ENCODE measurements around the gene ADGRV1.
"Not testable (repeated sequence)": the region's sequence is repeated elsewhere in the genome, so short reads cannot be mapped to it uniquely, and the experiment has no call there.

The ADGRV1 gene

GRCh38 chr5:90595766-90596165, 37.2 kb downstream of the ADGRV1 start:
- not testable (repeated sequence) for DNase-seq

DNA sequence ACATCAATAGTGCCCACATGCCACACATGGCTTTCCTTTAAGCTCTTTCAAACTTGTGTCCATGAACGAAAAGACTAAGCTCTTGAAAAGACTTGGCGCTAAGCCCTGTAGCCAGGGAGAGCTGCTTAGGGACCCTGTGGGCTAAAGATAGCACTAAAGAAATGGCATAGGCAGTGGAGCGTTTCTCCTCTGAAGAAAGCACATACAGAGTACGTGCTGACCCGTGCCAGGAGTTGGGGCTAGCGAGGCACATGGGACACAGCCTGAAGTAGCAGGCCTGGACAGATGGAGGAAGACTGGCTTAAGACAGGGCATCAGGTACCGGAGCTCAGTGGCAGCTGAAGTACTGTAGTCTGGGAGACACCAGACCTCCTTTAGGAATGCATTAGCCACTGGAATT, 39.7 kb downstream of the ADGRV1 start:
- peak in 1 of 2 experiments; percentile 56 for DNase-seq

- not testable (repeated sequence) for DNase-seq
Measured at GRCh38 chr5:90600307-90600706, 41.7 kb downstream of the ADGRV1 start.

- no peak for DNase-seq
Measured at GRCh38 chr5:90601468-90601867, 42.9 kb downstream of the ADGRV1 start.

GRCh38 chr5:90602681-90603080, 44.1 kb downstream of the ADGRV1 start:
- no peak for DNase-seq

DNA sequence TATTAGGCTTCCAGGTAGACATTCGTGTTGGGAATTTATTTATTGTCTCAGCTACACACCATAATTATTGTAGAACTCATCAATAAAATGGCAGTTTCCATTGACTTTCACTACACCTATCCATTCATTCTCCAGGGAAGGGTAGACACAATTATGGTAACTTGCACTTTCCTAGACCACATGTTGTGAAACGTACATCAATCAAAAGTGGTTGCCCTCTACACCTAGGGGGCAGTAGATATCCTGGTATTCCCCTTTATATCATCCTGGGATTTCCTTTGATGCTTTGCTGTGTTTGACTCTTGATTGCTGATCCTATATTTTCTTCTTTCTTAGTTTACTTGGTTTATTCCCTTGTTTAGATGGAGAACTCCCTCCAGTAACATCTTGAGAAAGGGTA, 47.9 kb downstream of the ADGRV1 start:
- peak in 1 of 2 experiments; percentile 26 for DNase-seq

- no peak for DNase-seq
Measured at GRCh38 chr5:90612919-90613318, 54.3 kb downstream of the ADGRV1 start.

DNA sequence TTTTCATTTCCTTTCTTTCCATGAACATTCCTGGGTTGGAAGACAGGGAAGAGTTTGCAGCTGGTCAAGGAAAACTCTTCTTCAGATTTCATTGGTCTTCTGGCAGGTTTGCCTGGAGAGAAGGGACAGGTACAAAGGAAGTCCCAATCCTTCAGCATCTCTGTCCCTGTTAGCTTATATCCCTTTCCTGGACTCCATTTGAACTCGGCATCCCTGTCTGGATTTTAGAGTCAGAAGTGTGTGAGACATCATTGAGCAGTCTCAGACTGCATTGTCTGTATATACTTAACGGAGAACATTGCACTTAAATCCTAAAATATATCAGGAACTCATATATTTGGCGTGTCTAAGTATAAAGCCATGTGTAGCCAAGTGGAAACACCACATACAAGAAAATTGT, 54.9 kb downstream of the ADGRV1 start:
- DNase-seq, result no peak

DNA sequence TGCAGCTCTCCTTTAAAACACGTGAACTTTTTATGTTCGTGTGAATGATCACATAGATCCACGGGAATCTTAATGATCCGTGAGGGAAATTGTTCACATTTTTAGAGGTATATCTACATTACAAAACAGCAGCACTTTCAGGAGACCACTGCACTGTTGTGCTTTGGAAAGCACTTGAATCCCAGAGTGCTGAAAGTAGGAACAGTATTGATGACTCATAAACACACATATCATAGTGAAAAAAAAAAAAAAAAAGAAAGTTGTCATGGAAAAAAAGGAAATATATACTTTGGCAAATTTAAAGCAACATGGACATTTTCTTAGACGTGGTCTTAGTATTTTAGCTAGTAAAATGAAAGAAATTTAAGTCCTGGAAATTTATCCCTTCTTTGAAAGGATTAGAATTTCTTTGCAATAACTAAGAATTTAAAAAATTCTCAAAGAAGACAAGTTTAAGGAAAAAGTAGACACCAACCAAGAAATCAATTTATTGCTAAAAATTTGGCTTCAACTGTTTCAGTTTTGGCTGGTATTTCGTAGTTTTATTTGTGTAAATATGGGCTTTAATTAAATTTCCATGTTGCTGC, 55.4 kb downstream of the ADGRV1 start:
- DNase-seq, result no peak

GRCh38 chr5:90615355-90615754, 56.8 kb downstream of the ADGRV1 start:
- no peak for DNase-seq

DNA sequence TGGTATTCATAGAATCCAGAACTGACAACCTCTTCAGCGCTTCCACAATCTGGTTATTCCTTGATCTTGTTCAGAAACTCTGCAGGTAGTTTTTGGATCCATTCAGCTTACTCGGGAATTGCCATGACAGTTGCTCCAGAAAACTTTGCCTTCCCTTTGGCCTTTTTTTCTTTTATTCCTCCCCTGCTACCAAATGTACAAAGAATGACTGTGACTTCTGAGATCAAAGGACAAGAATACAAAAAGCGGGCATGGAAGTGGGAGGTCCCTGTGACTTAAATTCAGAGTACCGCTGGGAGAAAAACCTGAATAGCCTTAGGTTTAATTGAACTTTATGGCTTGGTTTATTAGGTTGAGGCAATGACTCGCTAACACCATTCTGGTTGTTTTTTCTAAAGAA, 59.5 kb downstream of the ADGRV1 start:
- DNase-seq, result no peak

DNA sequence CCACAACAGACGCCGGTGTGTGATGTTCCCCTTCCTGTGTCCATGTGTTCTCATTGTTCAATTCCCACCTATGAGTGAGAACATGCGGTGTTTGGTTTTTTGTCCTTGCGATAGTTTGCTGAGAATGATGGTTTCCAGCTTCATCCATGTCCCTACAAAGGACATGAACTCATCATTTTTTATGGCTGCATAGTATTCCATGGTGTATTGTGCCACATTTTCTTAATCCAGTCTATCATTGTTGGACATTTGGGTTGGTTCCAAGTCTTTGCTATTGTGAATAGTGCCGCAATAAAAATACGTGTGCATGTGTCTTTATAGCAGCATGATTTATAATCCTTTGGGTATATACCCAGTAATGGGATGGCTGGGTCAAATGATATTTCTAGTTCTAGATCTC, 61.2 kb downstream of the ADGRV1 start:
- not testable (repeated sequence) for DNase-seq

DNA sequence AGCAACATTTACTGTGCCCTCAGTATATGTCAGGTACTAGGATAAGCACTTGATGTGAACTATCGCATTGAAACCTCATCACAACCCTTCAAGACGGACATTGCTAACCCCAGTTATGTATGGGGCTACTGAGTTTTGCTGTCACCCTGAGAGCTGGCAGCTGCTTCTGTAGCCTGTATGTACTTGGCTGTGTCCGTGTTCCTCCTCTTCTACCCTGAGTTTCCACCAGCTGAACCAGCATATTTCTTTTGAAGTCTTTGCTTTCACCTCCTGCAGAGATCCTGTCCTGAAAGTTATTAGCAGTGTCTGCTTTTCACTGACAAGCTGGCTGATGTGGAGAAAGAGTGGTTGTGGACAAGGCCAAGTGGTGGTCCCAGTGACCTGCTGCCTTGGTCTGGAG, 63.3 kb downstream of the ADGRV1 start:
- no peak for DNase-seq

DNA sequence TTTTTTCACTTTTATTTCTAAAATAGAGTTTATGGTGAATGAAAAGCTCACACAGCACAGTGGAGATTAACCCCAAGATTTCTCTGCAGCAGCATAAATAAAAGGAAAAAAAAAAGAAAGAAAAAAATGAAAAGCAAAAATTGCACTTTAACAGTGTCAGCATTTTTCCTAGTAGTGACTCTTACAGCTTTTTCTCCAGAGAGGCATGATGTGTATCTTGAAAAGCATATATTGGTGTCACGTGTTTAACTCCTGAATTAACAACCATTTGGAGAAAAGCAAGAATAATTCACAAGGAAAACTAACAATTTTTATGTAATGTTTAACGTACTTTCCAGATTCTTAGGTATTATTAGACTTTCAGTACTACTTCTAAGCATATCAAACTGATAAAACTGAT, 67.9 kb downstream of the ADGRV1 start:
- no peak for DNase-seq

DNA sequence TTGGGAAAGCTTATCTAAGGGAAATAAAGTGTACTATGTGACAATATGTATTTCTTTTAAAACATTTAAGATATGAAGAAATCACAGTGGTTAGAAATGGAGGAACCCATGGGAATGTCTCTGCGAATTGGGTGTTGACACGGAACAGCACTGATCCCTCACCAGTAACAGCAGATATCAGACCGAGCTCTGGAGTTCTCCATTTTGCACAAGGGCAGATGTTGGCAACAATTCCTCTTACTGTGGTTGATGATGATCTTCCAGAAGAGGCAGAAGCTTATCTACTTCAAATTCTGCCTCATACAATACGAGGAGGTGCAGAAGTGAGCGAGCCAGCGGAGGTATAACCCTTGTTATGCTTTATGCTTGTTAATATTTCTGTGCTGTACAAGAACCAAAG, 69.9 kb downstream of the ADGRV1 start:
- no peak for DNase-seq

DNA sequence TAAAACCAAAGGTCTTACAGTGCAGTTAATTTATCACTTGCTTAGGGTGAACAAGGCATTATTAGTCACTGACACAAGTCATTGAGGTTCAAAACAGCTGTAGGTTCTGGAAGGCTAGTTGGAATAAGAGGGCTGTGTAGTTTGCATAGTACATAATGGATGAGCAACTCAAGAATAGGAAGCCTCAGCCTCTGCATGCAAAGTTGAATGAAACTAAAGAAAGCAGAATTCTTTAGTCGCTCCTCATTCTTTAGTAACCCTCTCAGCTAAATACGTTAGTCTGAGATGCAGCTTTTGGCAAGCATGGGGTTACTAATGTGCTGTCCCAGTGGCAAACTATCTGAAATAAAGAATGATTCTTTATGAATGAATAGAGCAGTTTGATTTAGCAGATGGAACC, 74.2 kb downstream of the ADGRV1 start:
- no peak for DNase-seq

GRCh38 chr5:90636948-90637347, 78.4 kb downstream of the ADGRV1 start:
- DNase-seq, result no peak

DNA sequence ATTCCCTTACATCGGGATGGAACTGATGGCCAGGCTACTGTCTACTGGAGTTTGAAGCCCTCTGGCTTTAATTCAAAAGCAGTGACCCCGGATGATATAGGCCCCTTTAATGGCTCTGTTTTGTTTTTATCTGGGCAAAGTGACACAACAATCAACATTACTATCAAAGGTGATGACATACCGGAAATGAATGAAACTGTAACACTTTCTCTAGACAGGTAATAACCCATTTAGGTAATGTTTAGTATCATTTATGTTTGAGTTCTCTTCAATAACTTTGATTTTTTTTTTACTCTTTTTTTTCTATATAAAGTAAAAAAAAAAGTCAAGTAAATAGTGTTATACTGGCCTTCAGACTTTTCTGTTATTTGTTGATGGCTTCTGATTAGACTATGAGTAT, 79.1 kb downstream of the ADGRV1 start:
- DNase-seq, result no peak

- no peak for DNase-seq
Measured at GRCh38 chr5:90638878-90639277, 80.3 kb downstream of the ADGRV1 start.

GRCh38 chr5:90640484-90641059, 82.0 kb downstream of the ADGRV1 start:
- DNase-seq, result peak in 1 of 2 experiments; percentile 30

DNA sequence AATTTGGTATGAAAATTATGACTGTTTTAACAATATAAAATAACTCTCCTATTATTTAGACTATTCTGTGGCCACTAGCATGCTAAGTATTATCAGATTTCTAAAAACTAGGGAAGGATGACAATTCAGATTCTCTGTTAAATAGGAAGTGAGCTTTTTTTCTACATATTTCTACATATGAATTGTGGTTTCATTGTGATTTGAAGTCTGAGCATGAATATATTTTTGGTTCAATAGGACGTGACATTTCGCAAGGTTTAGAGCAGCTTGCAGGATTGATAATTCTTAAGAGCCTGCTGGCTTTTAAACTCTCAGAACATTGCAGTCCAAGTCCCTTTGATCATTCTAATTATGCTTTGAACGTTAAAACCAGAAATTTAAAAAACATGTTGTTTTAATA, 82.9 kb downstream of the ADGRV1 start:
- no peak for DNase-seq

- no peak for DNase-seq
Measured at GRCh38 chr5:90642706-90643229, 84.2 kb downstream of the ADGRV1 start.

GRCh38 chr5:90644132-90644531, 85.5 kb downstream of the ADGRV1 start:
- DNase-seq, result no peak

- no peak for DNase-seq
Measured at GRCh38 chr5:90645024-90645610, 86.5 kb downstream of the ADGRV1 start.

GRCh38 chr5:90650767-90651166, 92.2 kb downstream of the ADGRV1 start:
- DNase-seq, result no peak
